GM18873 (cell line): ENCODE measurements around the gene FHAD1.

Experiments
- ATAC-seq: cut with Tn5 transposase; IDR thresholded peaks from one replicate; pipeline ENCODE4 v1.9.1; 2021; ENCODE audit warnings: mild to moderate bottlenecking, moderate library complexity, moderate number of reproducible peaks; ENCODE audit not compliant: unreplicated experiment, low FRiP score

Gene FHAD1

GRCh38 chr1:15246960-15247614 is at the start of gene FHAD1:
TSS of gene FHAD1 (plus strand) at chr1:15247223. CDS start at chr1:15251785, 4,562 bp downstream.
- no peak for ATAC-seq

- ATAC-seq, result no peak
These were observed 49.2 kb upstream of the FHAD1 start for GRCh38 chr1:15197591-15198447.

GRCh38 chr1:15198684-15199083 is 48.3 kb upstream of the FHAD1 start:
- no peak for ATAC-seq

- no peak for ATAC-seq
These were observed 45.8 kb upstream of the FHAD1 start for GRCh38 chr1:15201221-15201620.

DNA sequence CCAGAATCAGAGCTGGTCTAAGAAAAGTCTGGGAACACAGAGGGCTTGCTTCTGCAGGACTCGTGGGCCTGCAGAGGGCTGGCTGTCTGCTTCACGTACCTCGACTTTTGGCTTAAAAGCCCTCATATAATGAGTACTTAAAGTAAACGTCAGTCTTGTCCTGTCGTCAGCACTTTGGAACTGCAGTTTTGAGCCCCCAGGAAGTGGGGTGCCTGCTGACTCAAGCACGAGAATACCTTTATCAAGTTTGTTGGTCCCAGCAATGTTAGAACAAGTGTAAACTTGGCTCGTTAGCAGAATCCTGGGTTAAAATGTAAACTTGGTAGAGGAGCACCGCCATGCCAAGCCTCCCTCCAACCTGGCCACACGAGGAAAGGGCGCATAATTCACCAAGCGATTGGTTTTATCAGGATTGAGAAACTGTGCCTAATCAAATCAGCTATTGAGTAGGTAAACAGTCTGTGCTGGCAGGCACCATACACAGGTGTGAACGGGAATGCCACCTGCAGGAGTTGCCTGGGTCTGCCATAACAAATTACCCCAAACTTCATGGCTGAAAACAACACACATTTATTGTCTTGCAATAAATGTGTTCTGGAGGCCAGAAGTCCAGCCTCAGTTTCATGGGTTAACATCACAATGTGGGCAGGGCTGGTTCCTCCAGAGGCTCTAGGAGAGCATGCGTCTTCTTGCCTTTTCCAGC is 45.0 kb upstream of the FHAD1 start:
- no peak for ATAC-seq

DNA sequence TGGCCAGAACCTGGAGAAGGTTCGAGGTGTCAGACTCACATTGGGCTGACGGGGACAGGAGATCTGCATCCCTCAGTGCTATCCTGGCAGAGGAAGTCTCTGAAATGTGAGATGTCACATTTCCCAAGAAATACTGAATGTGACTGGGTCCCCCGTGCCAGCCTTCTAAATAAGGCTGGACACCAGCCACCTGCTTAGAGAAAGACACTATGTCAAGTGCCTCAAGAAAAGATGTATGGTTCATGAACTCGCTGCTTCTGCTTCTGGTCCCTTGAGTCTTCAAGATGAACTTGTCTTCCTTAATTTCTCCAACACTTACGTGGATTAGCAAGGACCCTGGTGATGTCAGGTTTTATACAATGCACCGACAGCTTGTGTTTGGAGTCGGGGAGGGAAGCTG is 42.1 kb upstream of the FHAD1 start:
- ATAC-seq, result no peak

DNA sequence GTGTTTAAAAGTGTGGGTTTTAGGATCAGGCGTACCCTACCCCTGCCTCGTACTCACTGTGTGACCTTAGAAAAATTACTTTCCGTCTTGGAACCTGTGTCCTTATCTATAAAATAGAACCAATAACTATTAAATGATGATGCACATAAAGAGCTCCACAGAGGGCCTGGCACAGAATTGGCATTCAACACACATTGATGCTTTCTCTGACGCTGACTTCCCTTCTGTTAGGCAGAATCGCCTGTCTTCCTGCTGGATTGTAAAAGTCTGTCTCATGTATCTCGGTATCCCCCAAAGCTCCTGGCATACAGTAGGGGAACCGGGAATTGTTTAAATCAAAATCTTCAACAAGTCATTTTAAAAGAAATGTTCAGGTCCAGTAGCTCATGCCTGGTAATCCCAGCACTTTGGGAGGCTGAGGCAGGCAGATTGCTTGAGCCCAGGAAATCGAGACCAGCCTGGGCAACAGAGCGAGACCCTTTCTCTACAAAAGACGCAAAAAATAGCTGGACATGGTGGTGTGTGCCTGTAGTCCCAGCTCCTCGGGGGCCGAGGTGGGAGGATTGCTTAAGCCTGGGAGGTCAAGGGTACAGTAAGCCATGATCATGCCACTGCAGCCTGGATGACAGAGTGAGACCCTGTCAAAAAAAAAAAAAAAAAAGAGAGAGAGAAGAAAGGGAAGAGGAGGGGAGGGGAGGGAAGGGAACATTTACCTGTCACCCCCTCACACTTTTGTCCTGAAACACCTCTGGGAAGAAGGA is 41.3 kb upstream of the FHAD1 start:
- ATAC-seq, result no peak

DNA sequence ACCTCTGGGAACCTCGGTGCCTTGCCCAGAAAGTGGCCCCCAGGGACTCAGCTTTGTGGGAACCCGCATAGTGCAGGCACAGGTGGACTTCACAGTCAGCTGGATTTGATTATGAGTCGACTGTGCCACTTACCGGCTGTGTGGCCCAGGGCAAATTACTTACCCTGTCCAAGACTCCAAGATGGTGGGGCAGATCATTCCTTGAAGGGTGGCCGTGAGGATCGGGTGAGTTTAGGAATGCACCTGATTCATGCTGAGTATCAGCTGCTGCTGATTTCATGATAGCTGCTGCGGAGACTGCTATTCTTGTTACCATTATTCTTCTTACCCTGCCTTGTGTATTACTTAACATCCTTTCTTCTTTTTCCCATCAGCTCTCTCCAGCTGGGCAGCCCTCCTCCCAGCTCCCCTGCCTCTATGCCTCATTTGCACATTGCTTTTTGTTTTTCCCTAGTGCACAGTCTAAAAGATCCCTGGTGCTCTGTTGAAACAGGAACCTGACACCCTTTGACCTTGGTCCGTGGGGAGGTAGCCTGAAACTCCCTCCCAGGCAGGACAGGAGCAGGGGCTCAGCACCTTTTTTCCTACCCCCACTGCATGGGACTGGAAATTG is 40.5 kb upstream of the FHAD1 start:
- no peak for ATAC-seq

DNA sequence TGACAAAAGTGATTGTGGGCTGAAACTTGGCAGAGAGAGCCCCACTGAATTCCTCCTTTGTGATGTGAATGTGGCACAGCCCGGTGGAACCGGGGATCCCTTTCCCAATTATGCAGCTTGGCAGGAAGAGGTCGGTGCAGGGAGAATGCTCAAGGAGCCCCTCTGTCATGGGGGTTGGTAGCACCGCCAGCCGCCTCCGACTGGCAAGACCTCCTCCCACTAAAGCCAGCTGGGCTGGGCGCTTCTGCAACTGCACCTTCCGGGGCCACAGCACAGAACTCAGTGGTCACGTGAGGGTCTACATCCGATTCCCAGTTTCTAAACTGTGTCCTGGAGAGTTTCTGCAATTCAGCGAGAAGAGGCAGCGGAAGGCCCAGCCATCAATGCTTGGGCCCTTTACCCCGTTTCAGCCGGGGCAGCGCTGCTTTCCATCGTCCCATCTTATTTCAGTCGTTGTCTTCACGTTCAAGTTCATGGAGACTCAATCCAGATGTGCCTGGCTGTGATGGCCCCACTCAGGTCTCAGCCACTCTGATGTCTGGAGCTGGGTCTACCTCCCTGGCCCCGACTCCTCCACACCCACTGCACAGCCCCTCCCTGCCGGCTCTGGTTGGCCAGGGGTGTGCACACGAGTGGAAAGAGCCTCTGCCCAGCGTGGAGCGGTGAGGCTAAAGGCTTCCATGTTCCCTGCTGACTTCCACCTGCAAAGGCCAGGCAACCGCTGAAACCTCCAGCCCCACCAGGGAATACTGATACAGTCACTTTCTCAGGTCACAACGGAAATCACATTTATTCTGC is 39.8 kb upstream of the FHAD1 start:
- ATAC-seq, result no peak

GRCh38 chr1:15207829-15208429 is 39.1 kb upstream of the FHAD1 start:
- no peak for ATAC-seq

- no peak for ATAC-seq
These were observed 36.2 kb upstream of the FHAD1 start for GRCh38 chr1:15210651-15211375.

- no peak for ATAC-seq
These were observed 35.6 kb upstream of the FHAD1 start for GRCh38 chr1:15211424-15211823.

- no peak for ATAC-seq
These were observed 34.6 kb upstream of the FHAD1 start for GRCh38 chr1:15212216-15212953.

GRCh38 chr1:15212954-15213291 is 34.1 kb upstream of the FHAD1 start:
- no peak for ATAC-seq

GRCh38 chr1:15213341-15213821 is 33.6 kb upstream of the FHAD1 start:
- no peak for ATAC-seq

DNA sequence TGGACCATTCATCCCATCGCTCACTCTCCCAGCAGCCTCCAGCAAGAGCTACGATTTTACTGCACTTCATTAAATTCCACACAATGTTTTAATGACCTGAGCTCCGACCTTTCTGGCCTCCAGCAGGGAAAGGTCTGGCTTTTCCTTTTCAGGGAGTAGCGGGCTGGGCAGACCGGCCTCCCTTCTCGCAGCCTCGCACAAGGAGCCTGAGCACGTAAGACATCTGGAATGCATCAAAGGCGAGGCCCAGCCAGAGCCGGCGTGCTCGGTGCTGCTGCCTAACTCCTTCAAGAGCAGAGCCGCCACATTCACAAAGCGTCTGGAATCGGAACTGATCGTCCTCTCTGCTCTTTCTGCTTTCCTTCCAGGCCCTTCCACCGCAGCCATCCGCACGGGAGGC is 32.5 kb upstream of the FHAD1 start:
- ATAC-seq, result no peak

- ATAC-seq, result no peak
These were observed 31.9 kb upstream of the FHAD1 start for GRCh38 chr1:15215116-15215515.

- no peak for ATAC-seq
These were observed 29.4 kb upstream of the FHAD1 start for GRCh38 chr1:15217654-15218053.
